ENCODE results near the gene PODXL. TPM values are rescaled to one million over a fixed set of nuclear protein-coding genes. Genes with fewer than 3 reads are reported as not detected.

The PODXL gene
- total RNA-seq, 1 experiment from 2014 or later = 727 TPM

DNA sequence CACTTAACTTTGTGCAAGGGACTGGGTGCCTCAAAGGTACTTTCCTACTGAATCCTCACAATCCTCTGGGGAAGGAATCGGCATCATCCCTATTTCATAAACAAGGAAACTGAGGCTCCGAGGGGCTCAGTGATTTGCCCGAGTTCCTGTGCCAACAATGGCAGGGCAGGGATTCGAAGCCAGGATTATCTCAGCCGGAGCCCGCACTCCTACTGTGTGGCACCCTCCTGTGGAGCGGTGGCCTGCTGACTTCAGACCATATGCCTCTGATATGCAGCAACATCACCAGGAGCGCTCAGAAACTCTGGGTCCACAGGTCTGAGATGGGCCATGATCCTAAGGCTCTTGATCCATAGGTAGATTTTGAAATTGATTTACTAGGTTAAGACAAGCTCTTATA, 46.6 kb downstream of the PODXL start:
- Histone ChIP-seq H4K20me1 (ENCODE audit: control insufficient read depth, insufficient read depth, insufficient read length) (peaks cover 3% of the 10 kb centered on the region), H4K8ac (replicated peaks; ENCODE audit: insufficient read length, low read depth, low read length) (no peak overlapping the region), H3K4me2 (ENCODE audit: insufficient read depth, insufficient read length, low read length) (no peak overlapping the region), H3K9me3 (ENCODE audit: control insufficient read depth, low read depth, low read length) (no peaks in the 10 kb centered on the region), H3K56ac (ENCODE audit: insufficient read length, low read depth, low read length) (no peak overlapping the region), H3K4ac (ENCODE audit: low read depth, low read length) (no peak overlapping the region), H3K18ac (ENCODE audit: insufficient read length, low read depth, low read length) (no peak overlapping the region), H4K91ac (ENCODE audit: insufficient read length, low read depth, low read length) (no peak overlapping the region), H3K23ac (ENCODE audit: insufficient read length, low read depth, low read length) (no peak overlapping the region), H2AFZ (ENCODE audit: low read length) (no peak overlapping the region), H4K5ac (ENCODE audit: insufficient read length, low read depth, low read length) (no peak overlapping the region), H3K23me2 (ENCODE audit: insufficient read length, low read depth, low read length, poor library complexity, severe bottlenecking) (no peaks in the 10 kb centered on the region), H3K79me2 (ENCODE audit: insufficient read depth, low read length) (peaks cover 22% of the 10 kb centered on the region; the same call in 1 of the 2 replicates), H2BK12ac (ENCODE audit: insufficient read length, low read depth, low read length) (no peak overlapping the region), H2BK20ac (ENCODE audit: low read depth, low read length, poor library complexity, severe bottlenecking) (no peak overlapping the region), H2BK15ac (ENCODE audit: low read depth, low read length) (no peak overlapping the region), H2BK5ac (ENCODE audit: insufficient read length, low read length) (no peak overlapping the region), H3K27me3 (ENCODE audit: insufficient read depth, low read length) (no peaks in the 10 kb centered on the region), H2BK120ac (ENCODE audit: low read depth, low read length, poor library complexity, severe bottlenecking) (no peak overlapping the region), H3K79me1 (ENCODE audit: insufficient read depth, low read depth, low read length, poor library complexity, severe bottlenecking) (peaks cover 10% of the 10 kb centered on the region), H2AK5ac (ENCODE audit: insufficient read length, low read length) (no peak overlapping the region), H3T11ph (ENCODE audit: low read length) (no peak overlapping the region), H3K27ac (ENCODE audit: insufficient read length, low read depth, low read length) (no peak overlapping the region), H3K4me1 (ENCODE audit: insufficient read depth, low read length) (peaks cover 4% of the 10 kb centered on the region; the same call in 1 of the 2 replicates), H3K14ac (ENCODE audit: insufficient read depth, low read length) (no peak overlapping the region), H3K9ac (ENCODE audit: extremely low read depth, insufficient read length, low read length) (no peak overlapping the region)
- WGBS (ENCODE audit: extremely low coverage, insufficient read length, low lambda C conversion rate) = no CpG with 5 or more reads among the region's 8 CpGs
- no peaks in the 10 kb centered on the region; a peak in 1 of 5 replicates for H3K9me3 Mint-ChIP-seq
- H3K27ac Mint-ChIP-seq = peak overlapping the region in 1 of 3 experiments; percentile 99; a peak in 3 of 7 replicates
- no peak for DNase-seq
- peaks cover 72 to 83% (median 82%) of the 10 kb centered on the region in 3 experiments for H3K36me3 Mint-ChIP-seq (ENCODE audit: insufficient read depth in 1 of 3, low read depth in 3 of 3)
- peaks cover 2% of the 10 kb centered on the region for H3K27me3 Mint-ChIP-seq (ENCODE audit: low read depth)
- TF ChIP-seq, protein P1, sequence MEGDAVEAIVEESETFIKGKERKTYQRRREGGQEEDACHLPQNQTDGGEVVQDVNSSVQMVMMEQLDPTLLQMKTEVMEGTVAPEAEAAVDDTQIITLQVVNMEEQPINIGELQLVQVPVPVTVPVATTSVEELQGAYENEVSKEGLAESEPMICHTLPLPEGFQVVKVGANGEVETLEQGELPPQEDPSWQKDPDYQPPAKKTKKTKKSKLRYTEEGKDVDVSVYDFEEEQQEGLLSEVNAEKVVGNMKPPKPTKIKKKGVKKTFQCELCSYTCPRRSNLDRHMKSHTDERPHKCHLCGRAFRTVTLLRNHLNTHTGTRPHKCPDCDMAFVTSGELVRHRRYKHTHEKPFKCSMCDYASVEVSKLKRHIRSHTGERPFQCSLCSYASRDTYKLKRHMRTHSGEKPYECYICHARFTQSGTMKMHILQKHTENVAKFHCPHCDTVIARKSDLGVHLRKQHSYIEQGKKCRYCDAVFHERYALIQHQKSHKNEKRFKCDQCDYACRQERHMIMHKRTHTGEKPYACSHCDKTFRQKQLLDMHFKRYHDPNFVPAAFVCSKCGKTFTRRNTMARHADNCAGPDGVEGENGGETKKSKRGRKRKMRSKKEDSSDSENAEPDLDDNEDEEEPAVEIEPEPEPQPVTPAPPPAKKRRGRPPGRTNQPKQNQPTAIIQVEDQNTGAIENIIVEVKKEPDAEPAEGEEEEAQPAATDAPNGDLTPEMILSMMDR (conservative IDR thresholded peaks at IDR 0.05) = no peak
- H3K4me3 Mint-ChIP-seq = no peak overlapping the region
- peaks cover 50 to 71% of the 10 kb centered on the region in 2 experiments for H3K4me1 Mint-ChIP-seq
